22Rv1 (cell line): ENCODE results near the gene BCCIP.

Experiments
- ZFX ChIP-seq: fragments of 450-650 bp; IDR thresholded peaks from 2 replicates; pipeline ENCODE4 v1.6.1; 2017; ENCODE audit warnings: antibody characterized with exemption, borderline replicate concordance
- TF ChIP-seq, protein P1 (sequence below): fragments of 450-650 bp; IDR thresholded peaks from 2 replicates; pipeline ENCODE4 v1.5.1; 2017; ENCODE audit warnings: mild to moderate bottlenecking

DNA sequence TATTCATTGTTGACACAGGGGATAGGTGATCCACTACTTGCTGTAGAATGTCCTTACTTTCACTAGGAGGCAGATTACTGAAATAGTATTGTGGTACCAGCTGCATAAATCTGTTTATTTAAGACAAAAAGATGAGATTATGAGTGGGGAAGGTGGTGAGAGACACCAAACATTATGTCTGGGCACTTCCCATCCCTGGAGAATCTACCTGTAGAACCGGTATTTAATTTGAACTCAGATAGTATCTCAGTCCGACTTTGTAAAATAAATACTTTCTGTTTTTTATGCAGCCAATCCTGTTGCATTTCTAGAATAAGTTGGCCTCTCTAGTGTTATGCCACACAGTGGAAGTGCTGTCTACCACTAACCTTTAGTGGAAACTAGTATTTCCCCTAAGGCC lies 13.4 kb downstream of the BCCIP start:
- TF ChIP-seq, protein P1, sequence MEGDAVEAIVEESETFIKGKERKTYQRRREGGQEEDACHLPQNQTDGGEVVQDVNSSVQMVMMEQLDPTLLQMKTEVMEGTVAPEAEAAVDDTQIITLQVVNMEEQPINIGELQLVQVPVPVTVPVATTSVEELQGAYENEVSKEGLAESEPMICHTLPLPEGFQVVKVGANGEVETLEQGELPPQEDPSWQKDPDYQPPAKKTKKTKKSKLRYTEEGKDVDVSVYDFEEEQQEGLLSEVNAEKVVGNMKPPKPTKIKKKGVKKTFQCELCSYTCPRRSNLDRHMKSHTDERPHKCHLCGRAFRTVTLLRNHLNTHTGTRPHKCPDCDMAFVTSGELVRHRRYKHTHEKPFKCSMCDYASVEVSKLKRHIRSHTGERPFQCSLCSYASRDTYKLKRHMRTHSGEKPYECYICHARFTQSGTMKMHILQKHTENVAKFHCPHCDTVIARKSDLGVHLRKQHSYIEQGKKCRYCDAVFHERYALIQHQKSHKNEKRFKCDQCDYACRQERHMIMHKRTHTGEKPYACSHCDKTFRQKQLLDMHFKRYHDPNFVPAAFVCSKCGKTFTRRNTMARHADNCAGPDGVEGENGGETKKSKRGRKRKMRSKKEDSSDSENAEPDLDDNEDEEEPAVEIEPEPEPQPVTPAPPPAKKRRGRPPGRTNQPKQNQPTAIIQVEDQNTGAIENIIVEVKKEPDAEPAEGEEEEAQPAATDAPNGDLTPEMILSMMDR, result no peak
- no peak for TF ChIP-seq ZFX
